PC-9 (cell line): ENCODE data around the gene PPIB. TPM values are rescaled to one million over a fixed set of nuclear protein-coding genes. Genes with fewer than 3 reads are reported as not detected.

Experiments used
- BruUV-seq: library from RNA; stranded (reverse); fragments of 400-500 nt; replicated peaks from 2 replicates; lab custom pipeline; 2021; lab: Mats Ljungman, UMichigan
- CTCF ChIA-PET: fragments of 300-600 bp; sonication (Branson Sonifier 250); formaldehyde crosslinking; loops from one replicate; lab custom pipeline; 2022; ENCODE audit warnings: antibody characterized with exemption; lab: Charles Lee
- POLR2A ChIA-PET: fragments of 300-600 bp; sonication (Branson Sonifier 250); formaldehyde crosslinking; loops from one replicate; lab custom pipeline; 2022; ENCODE audit warnings: antibody characterized with exemption; ENCODE audit not compliant: unreplicated experiment; lab: Charles Lee
- DNase-seq, 2 experiments: peaks; one replicate each; pipeline versions ENCODE4 v3.0.0 to v3.0.0-alpha.2; 2015 to 2022; ENCODE audit warnings: mixed read lengths in 1 of 2
- H2AFZ ChIP-seq: fragments of 200-600 bp; sonication (generic); 2 replicates; pipeline ENCODE4 v1.8.1; 2017; ENCODE audit warnings: antibody characterized with exemption
- H3F3A ChIP-seq: fragments of 200-600 bp; sonication (generic); 2 replicates; pipeline ENCODE4 v1.8.1; 2017; ENCODE audit warnings: antibody characterized with exemption, mild to moderate bottlenecking, low read depth; ENCODE audit not compliant: insufficient read depth
- H3K27ac ChIP-seq: fragments of 200-600 bp; sonication (generic); 2 replicates; pipeline ENCODE4 v1.6.1; 2016; ENCODE audit warnings: mixed run types
- H3K27me3 ChIP-seq: fragments of 200-600 bp; sonication (generic); 2 replicates; pipeline ENCODE4 v1.6.1; 2016; ENCODE audit warnings: low read depth, mixed run types; ENCODE audit not compliant: insufficient read depth
- H3K36me3 ChIP-seq: fragments of 200-600 bp; sonication (generic); 2 replicates; pipeline ENCODE4 v1.6.1; 2016; ENCODE audit warnings: low read depth, mixed run types
- H3K4me1 ChIP-seq: fragments of 200-600 bp; sonication (generic); replicated peaks from 2 replicates; pipeline ENCODE4 v1.6.1; 2016; ENCODE audit warnings: mixed run types; ENCODE audit not compliant: insufficient read depth
- H3K4me2 ChIP-seq: fragments of 200-600 bp; sonication (generic); 2 replicates; pipeline ENCODE4 v1.6.1; 2017; ENCODE audit warnings: mixed run types
- H3K4me3 ChIP-seq: fragments of 200-600 bp; sonication (generic); 2 replicates; pipeline ENCODE4 v1.6.1; 2016; ENCODE audit warnings: mixed run types
- H3K79me2 ChIP-seq: fragments of 200-600 bp; sonication (generic); 2 replicates; pipeline ENCODE4 v1.6.1; 2017; ENCODE audit warnings: low read depth, mixed run types
- H3K9me2 ChIP-seq: fragments of 200-600 bp; sonication (generic); 2 replicates; pipeline ENCODE4 v1.8.1; 2017; ENCODE audit warnings: mild to moderate bottlenecking; ENCODE audit not compliant: insufficient read depth
- H3K9me3 ChIP-seq: fragments of 200-600 bp; sonication (generic); 2 replicates; pipeline ENCODE4 v1.8.1; 2016; ENCODE audit warnings: low read depth; ENCODE audit not compliant: insufficient read depth
- H4K20me1 ChIP-seq: fragments of 200-600 bp; sonication (generic); 2 replicates; pipeline ENCODE4 v1.8.1; 2017; ENCODE audit not compliant: insufficient read depth
- CTCF ChIP-seq: fragments of 200-600 bp; sonication (generic); conservative IDR thresholded peaks from 2 replicates; pipeline ENCODE4 v1.6.1; 2017; ENCODE audit warnings: mixed run types, antibody characterized with exemption, mild to moderate bottlenecking, moderate library complexity
- EZH2 ChIP-seq: fragments of 200-600 bp; sonication (generic); IDR thresholded peaks from 2 replicates; pipeline ENCODE4 v1.8.0; 2017; ENCODE audit warnings: antibody characterized with exemption, low read depth
- intact Hi-C: fragments of 100-400 bp; cut with micrococcal nuclease; formaldehyde crosslinking; loops from one replicate; pipeline ENCODE4 v1.10.0; 2022; ENCODE audit not compliant: unreplicated experiment
- total RNA-seq: library from RNA; stranded (reverse); gene quantifications from 2 replicates; pipeline ENCODE4 v1.2.3, GENCODE V29; 2021

The PPIB gene
- total RNA-seq, 1 experiment from 2014 or later, result 345 TPM

- TF ChIP-seq CTCF (no peak), EZH2 (no peak)
- CTCF ChIA-PET, result interaction anchor here (2.0 kb wide), 1 partner anchor 542 kb away, joined by 6 read pairs; no protein-coding TSS in a partner anchor
- Histone ChIP-seq H3K27ac (no peak within 1 kb of the TSS), H3K9me2 (no peaks in the 10 kb centered on the region), H2AFZ (peak within 1 kb of the TSS; percentile 75), H3K4me1 (no peaks in the 10 kb centered on the region), H3K9me3 (no peaks in the 10 kb centered on the region), H4K20me1 (peaks cover 8% of the 10 kb centered on the region; the same call in 1 of the 2 replicates), H3K4me2 (peak within 1 kb of the TSS; percentile 73), H3K36me3 (no peaks in the 10 kb centered on the region), H3K79me2 (no peaks in the 10 kb centered on the region), H3K4me3 (peak within 1 kb of the TSS; percentile 59; the same call in 1 of the 2 replicates), H3K27me3 (no peaks in the 10 kb centered on the region), H3F3A (peaks cover 34% of the 10 kb centered on the region)
- POLR2A ChIA-PET, result interaction anchor here (0.6 kb wide), 1 partner anchor 547 kb away, joined by 3 read pairs; no protein-coding TSS in a partner anchor
- no TSS peak for BruUV-seq
- intact Hi-C loops, result loop anchor here (5.0 to 10.0 kb wide), 4 partner anchors 55 to 575 kb away; partner anchors contain the start of gene SNX1
- peak in 1 of 2 experiments; percentile 20 for DNase-seq
Observed at GRCh38 chr15:64151727-64152506, 10.9 kb downstream of the PPIB start, which contains the start of gene SNX22. Gene SNX22 (plus strand): TSS chr15:64151731. CDS start chr15:64151776, 45 bp downstream.

- H3K4me2 ChIP-seq, result no peak overlapping the region
- 0 out of 2 replicates have a peak, but pooled peaks cover 4% of the 10 kb centered on the region for H4K20me1 ChIP-seq
- no peak overlapping the region for H3K4me3 ChIP-seq
- H3K27me3 ChIP-seq, result no peaks in the 10 kb centered on the region
- peaks cover 18% of the 10 kb centered on the region for H3F3A ChIP-seq
- ChIA-PET POLR2A (no interaction called here), CTCF (interaction anchor here (0.7 to 1.7 kb wide), 3 partner anchors 398 to 540 kb away, joined by 3 to 6 read pairs (median 4); no protein-coding TSS in a partner anchor)
- H3K79me2 ChIP-seq, result no peaks in the 10 kb centered on the region
- no peaks in the 10 kb centered on the region for H3K4me1 ChIP-seq
- H3K9me2 ChIP-seq, result no peaks in the 10 kb centered on the region
- intact Hi-C loops, result loop anchor here (5.0 to 10.0 kb wide), 4 partner anchors 53 to 577 kb away; partner anchors contain the start of gene SNX1
- TF ChIP-seq EZH2 (no peak), CTCF (no peak)
- H3K9me3 ChIP-seq, result no peaks in the 10 kb centered on the region
- BruUV-seq, result no TSS peak
- DNase-seq, result no peak
- no peak overlapping the region for H3K27ac ChIP-seq
- no peak overlapping the region for H2AFZ ChIP-seq
- H3K36me3 ChIP-seq, result no peaks in the 10 kb centered on the region
Observed at GRCh38 chr15:64149893-64150578, 12.8 kb downstream of the PPIB start.

- Histone ChIP-seq H3K4me3 (no peak overlapping the region), H4K20me1 (0 out of 2 replicates have a peak, but pooled peaks cover 4% of the 10 kb centered on the region), H3K36me3 (no peaks in the 10 kb centered on the region), H2AFZ (no peak overlapping the region), H3K27ac (no peak overlapping the region), H3K79me2 (no peaks in the 10 kb centered on the region), H3K9me2 (no peaks in the 10 kb centered on the region), H3F3A (peaks cover 12% of the 10 kb centered on the region), H3K4me2 (no peak overlapping the region), H3K4me1 (no peaks in the 10 kb centered on the region), H3K9me3 (no peaks in the 10 kb centered on the region), H3K27me3 (no peaks in the 10 kb centered on the region)
- POLR2A ChIA-PET, result interaction anchor here (0.6 kb wide), 1 partner anchor 632 kb away, joined by 7 read pairs; no protein-coding TSS in a partner anchor
- intact Hi-C loops, result no loop called here
- DNase-seq, result no peak
- TF ChIP-seq EZH2 (no peak), CTCF (0 out of 2 replicates have a peak, but pooled peaks have one; percentile 15)
- CTCF ChIA-PET, result interaction anchor here (0.7 to 1.7 kb wide), 3 partner anchors 398 to 539 kb away, joined by 3 to 6 read pairs (median 4); no protein-coding TSS in a partner anchor
- BruUV-seq, result no TSS peak
Observed at GRCh38 chr15:64149424-64149823, 13.4 kb downstream of the PPIB start.
